Subcutaneous adipose tissue (tissue), 4 donors: ENCODE results near the gene LMNB1. TPM values are rescaled to one million over a fixed set of nuclear protein-coding genes. Genes with fewer than 3 reads are reported as not detected.

Experiments
- CTCF ChIP-seq: fragments of 450-650 bp; IDR thresholded peaks from one replicate; pipeline ENCODE4 v1.5.1; 2016; ENCODE audit warnings: low read depth, mild to moderate bottlenecking, control low read depth, antibody characterized with exemption, moderate library complexity
- total RNA-seq, 4 donors: library from RNA; depleted of rRNA; stranded (reverse); fragments of >200 nt; gene quantifications; one replicate each; pipeline ENCODE4 v1.1.0, GENCODE V29; 2016

LMNB1 gene
- 10 to 100 TPM in 2 of 4 donors, 1 to 10 TPM in 2; 4.1 to 14.4 (median 9.5) TPM for total RNA-seq

- TF ChIP-seq CTCF = no peak
Measured at GRCh38 chr5:126776499-126777256, at the start of gene LMNB1. TSS of gene LMNB1 (plus strand) at chr5:126777136. CDS start at chr5:126777509, 373 bp downstream.

GRCh38 chr5:126732716-126733115 is 44.2 kb upstream of the LMNB1 start:
- TF ChIP-seq CTCF = no peak

GRCh38 chr5:126736141-126736540 is 40.8 kb upstream of the LMNB1 start:
- TF ChIP-seq CTCF = no peak

GRCh38 chr5:126741361-126741760 is 35.6 kb upstream of the LMNB1 start:
- no peak for TF ChIP-seq CTCF

- TF ChIP-seq CTCF = no peak
Measured at GRCh38 chr5:126742425-126742824, 34.5 kb upstream of the LMNB1 start.

GRCh38 chr5:126744836-126745235 is 32.1 kb upstream of the LMNB1 start:
- no peak for TF ChIP-seq CTCF

- TF ChIP-seq CTCF = no peak
Measured at GRCh38 chr5:126745259-126745992, 31.5 kb upstream of the LMNB1 start.
